SU-DHL-6 (cell line): Measurements from ENCODE around the gene CACNB4.

ENCODE experiments used
- H2AFZ ChIP-seq: fragments of 200-600 bp; sonication (generic); 2 replicates; pipeline ENCODE4 v1.6.1; 2014; ENCODE audit warnings: low read depth, mild to moderate bottlenecking, moderate library complexity, mixed read lengths, antibody characterized with exemption, low read length; ENCODE audit not compliant: severe bottlenecking
- H3F3A ChIP-seq: fragments of 200-600 bp; shearing (Covaris generic); 2 replicates; pipeline ENCODE4 v1.6.0; 2016; ENCODE audit warnings: antibody characterized with exemption, mild to moderate bottlenecking; ENCODE audit not compliant: insufficient read depth
- H3K27ac ChIP-seq: fragments of 200-600 bp; sonication (generic); 2 replicates; pipeline ENCODE4 v1.5.1; 2016; ENCODE audit warnings: low read depth, mild to moderate bottlenecking, low read length, moderate library complexity, mixed read lengths
- H3K27me3 ChIP-seq: fragments of 200-600 bp; sonication (generic), shearing (Covaris generic); 2 replicates; pipeline ENCODE4 v1.6.0; 2014; ENCODE audit warnings: mild to moderate bottlenecking, low read length
- H3K36me3 ChIP-seq: fragments of 200-600 bp; sonication (generic); 2 replicates; pipeline ENCODE4 v1.6.1; 2014; ENCODE audit warnings: mild to moderate bottlenecking, low read length, mixed read lengths
- H3K4me2 ChIP-seq: fragments of 300-600, 200-600 bp; shearing (Covaris generic), sonication (generic); 2 replicates; pipeline ENCODE4 v1.6.0; 2014; ENCODE audit warnings: low read length, low read depth, mild to moderate bottlenecking; ENCODE audit not compliant: poor library complexity, severe bottlenecking
- H3K4me3 ChIP-seq: fragments of 200-600 bp; sonication (generic); 2 replicates; pipeline ENCODE4 v1.5.1; 2014; ENCODE audit warnings: antibody characterized with exemption, low read length, mild to moderate bottlenecking, mixed read lengths; ENCODE audit not compliant: insufficient read depth, poor library complexity, severe bottlenecking
- H3K79me2 ChIP-seq: fragments of 200-600 bp; sonication (generic); 2 replicates; pipeline ENCODE4 v1.6.1; 2014; ENCODE audit warnings: mild to moderate bottlenecking, low read length, moderate library complexity; ENCODE audit not compliant: insufficient read depth
- H3K9ac ChIP-seq: fragments of 200-600 bp; sonication (generic); 2 replicates; pipeline ENCODE4 v1.7.0; 2014; ENCODE audit warnings: mild to moderate bottlenecking, low read length
- H3K9me2 ChIP-seq: fragments of 200-600 bp; sonication (generic); replicated peaks from 2 replicates; pipeline ENCODE4 v1.6.1; 2014; ENCODE audit warnings: low read length; ENCODE audit not compliant: insufficient read depth
- H3K9me3 ChIP-seq: fragments of 200-600 bp; sonication (generic); 2 replicates; pipeline ENCODE4 v1.6.1; 2014; ENCODE audit warnings: low read length, mixed read lengths; ENCODE audit not compliant: insufficient read depth
- H4K20me1 ChIP-seq: fragments of 200-600 bp; sonication (generic); 2 replicates; pipeline ENCODE4 v1.6.1; 2014; ENCODE audit warnings: low read depth, mild to moderate bottlenecking, antibody characterized with exemption, low read length, moderate library complexity, mixed read lengths
- CTCF ChIP-seq: fragments of 200-600 bp; sonication (generic); IDR thresholded peaks from one replicate; pipeline ENCODE4 v1.5.1; 2017; ENCODE audit warnings: antibody characterized with exemption, mild to moderate bottlenecking, low read length, moderate library complexity; ENCODE audit not compliant: insufficient read depth, poor library complexity, severe bottlenecking
- EZH2phosphoT487 ChIP-seq: fragments of 200-600 bp; sonication (generic), shearing (Covaris generic); conservative IDR thresholded peaks from 2 replicates; pipeline ENCODE4 v1.6.1; 2018; ENCODE audit warnings: mild to moderate bottlenecking, antibody characterized with exemption, low read length, moderate library complexity, mixed read lengths

Gene CACNB4

GRCh38 chr2:152064001-152064400, 34.8 kb downstream of the CACNB4 start:
- no peaks in the 10 kb centered on the region for H3K36me3 ChIP-seq
- H3K27ac ChIP-seq: no peak overlapping the region
- H3K9ac ChIP-seq: no peak overlapping the region
- H2AFZ ChIP-seq: no peak overlapping the region
- no peaks in the 10 kb centered on the region for H3K9me2 ChIP-seq
- H3K79me2 ChIP-seq: no peaks in the 10 kb centered on the region
- H4K20me1 ChIP-seq: no peaks in the 10 kb centered on the region
- H3K4me3 ChIP-seq: no peak overlapping the region
- no peaks in the 10 kb centered on the region for H3K27me3 ChIP-seq
- TF ChIP-seq EZH2phosphoT487 (no peak), CTCF (no peak)
- H3K9me3 ChIP-seq: 0 out of 2 replicates have a peak, but pooled peaks cover 3% of the 10 kb centered on the region
- H3F3A ChIP-seq: no peaks in the 10 kb centered on the region
- no peak overlapping the region for H3K4me2 ChIP-seq

- H3K79me2 ChIP-seq: no peaks in the 10 kb centered on the region
- no peaks in the 10 kb centered on the region for H4K20me1 ChIP-seq
- H3K9me2 ChIP-seq: no peaks in the 10 kb centered on the region
- no peaks in the 10 kb centered on the region for H3K36me3 ChIP-seq
- TF ChIP-seq EZH2phosphoT487 (no peak), CTCF (no peak)
- H2AFZ ChIP-seq: no peak overlapping the region
- no peaks in the 10 kb centered on the region for H3K27me3 ChIP-seq
- H3K4me2 ChIP-seq: no peak overlapping the region
- H3K9ac ChIP-seq: no peak overlapping the region
- H3K4me3 ChIP-seq: no peak overlapping the region
- H3K9me3 ChIP-seq: peaks cover 7% of the 10 kb centered on the region; the same call in 1 of the 2 replicates
- no peak overlapping the region for H3K27ac ChIP-seq
- H3F3A ChIP-seq: no peaks in the 10 kb centered on the region
These were observed 35.4 kb downstream of the CACNB4 start for GRCh38 chr2:152063325-152063924.

GRCh38 chr2:152062125-152063091, 36.4 kb downstream of the CACNB4 start:
- H3K36me3 ChIP-seq: no peaks in the 10 kb centered on the region
- no peaks in the 10 kb centered on the region for H3K27me3 ChIP-seq
- H3F3A ChIP-seq: no peaks in the 10 kb centered on the region
- H3K4me3 ChIP-seq: no peak overlapping the region
- H2AFZ ChIP-seq: no peak overlapping the region
- H3K27ac ChIP-seq: no peak overlapping the region
- no peaks in the 10 kb centered on the region for H3K79me2 ChIP-seq
- no peaks in the 10 kb centered on the region for H4K20me1 ChIP-seq
- H3K9me3 ChIP-seq: peaks cover 7% of the 10 kb centered on the region; the same call in 1 of the 2 replicates
- TF ChIP-seq EZH2phosphoT487: no peak
- no peak for TF ChIP-seq CTCF
- no peaks in the 10 kb centered on the region for H3K9me2 ChIP-seq
- no peak overlapping the region for H3K9ac ChIP-seq
- no peak overlapping the region for H3K4me2 ChIP-seq
